ENCODE results near the gene CMSS1. TPM values are rescaled to one million over a fixed set of nuclear protein-coding genes. Genes with fewer than 3 reads are reported as not detected.

The CMSS1 gene
- polyA plus RNA-seq, 1 donor from 2014 or later = 31.8 TPM

DNA sequence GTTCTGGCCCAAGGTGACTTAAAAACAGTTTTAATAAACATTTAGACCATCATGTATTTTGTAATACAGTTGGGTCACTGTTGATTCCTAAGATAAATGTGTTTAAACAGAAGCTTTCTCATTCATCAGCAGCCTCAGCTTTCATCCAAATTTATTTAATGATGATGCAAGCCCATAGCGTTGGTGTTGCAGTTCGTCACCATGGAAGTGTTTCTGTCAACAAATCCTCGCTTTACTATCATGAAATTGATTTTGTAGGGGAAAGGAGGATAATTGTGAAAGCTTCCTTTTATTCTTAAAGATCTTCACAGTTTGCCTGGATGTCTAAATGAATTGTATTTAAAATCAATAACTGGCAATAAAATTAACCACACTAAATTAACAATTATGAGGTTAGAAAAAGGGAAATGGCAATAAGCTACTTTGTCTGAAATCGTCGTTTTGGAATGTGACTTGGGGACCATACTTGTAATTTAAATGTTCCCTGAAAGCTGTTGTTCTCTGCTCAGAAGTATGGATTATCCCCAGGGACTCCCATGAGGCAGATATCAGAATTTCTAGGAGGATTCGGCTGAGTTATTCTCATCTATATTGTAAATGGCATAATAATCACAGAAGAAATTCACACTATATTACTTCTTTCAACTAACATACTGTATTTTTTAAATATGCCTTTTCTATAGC is 29.0 kb downstream of the CMSS1 start:
- Histone ChIP-seq H3K27ac (ENCODE audit: low read length) (no peak overlapping the region), H3K4me2 (ENCODE audit: low read length) (no peak overlapping the region), H3F3A (ENCODE audit: insufficient read depth, low read length, poor library complexity, severe bottlenecking) (no peaks in the 10 kb centered on the region), H3K79me2 (replicated peaks; ENCODE audit: insufficient read depth, low read length) (no peaks in the 10 kb centered on the region), H3K9me2 (ENCODE audit: insufficient read depth, low read length) (no peaks in the 10 kb centered on the region), H3K9ac (ENCODE audit: low read length) (no peak overlapping the region), H4K20me1 (ENCODE audit: insufficient read depth) (no peaks in the 10 kb centered on the region), H3K9me3 (ENCODE audit: low read length) (no peaks in the 10 kb centered on the region), H2AFZ (ENCODE audit: low read depth, low read length) (no peak overlapping the region), H3K36me3 (ENCODE audit: insufficient read depth, low read length) (no peaks in the 10 kb centered on the region), H3K4me3 (ENCODE audit: low read length) (no peak overlapping the region), H3K27me3 (ENCODE audit: insufficient read depth, low read depth, low read length) (no peaks in the 10 kb centered on the region)
- TF ChIP-seq RAD21 (conservative IDR thresholded peaks at IDR 0.05) (no peak), EZH2 (IDR thresholded peaks at IDR 0.05; ENCODE audit: borderline replicate concordance, insufficient read depth, low read length, poor library complexity, severe bottlenecking) (no peak), EP300 (conservative IDR thresholded peaks at IDR 0.05; ENCODE audit: poor library complexity, severe bottlenecking) (no peak), MXI1 (conservative IDR thresholded peaks at IDR 0.05; ENCODE audit: poor library complexity, severe bottlenecking) (no peak), POLR2AphosphoS5 (IDR thresholded peaks at IDR 0.05) (no peak), TAF1 (IDR thresholded peaks at IDR 0.05; ENCODE audit: low read depth) (no peak), SMC3 (conservative IDR thresholded peaks at IDR 0.05; ENCODE audit: poor library complexity) (no peak)
- TF ChIP-seq, protein P1, sequence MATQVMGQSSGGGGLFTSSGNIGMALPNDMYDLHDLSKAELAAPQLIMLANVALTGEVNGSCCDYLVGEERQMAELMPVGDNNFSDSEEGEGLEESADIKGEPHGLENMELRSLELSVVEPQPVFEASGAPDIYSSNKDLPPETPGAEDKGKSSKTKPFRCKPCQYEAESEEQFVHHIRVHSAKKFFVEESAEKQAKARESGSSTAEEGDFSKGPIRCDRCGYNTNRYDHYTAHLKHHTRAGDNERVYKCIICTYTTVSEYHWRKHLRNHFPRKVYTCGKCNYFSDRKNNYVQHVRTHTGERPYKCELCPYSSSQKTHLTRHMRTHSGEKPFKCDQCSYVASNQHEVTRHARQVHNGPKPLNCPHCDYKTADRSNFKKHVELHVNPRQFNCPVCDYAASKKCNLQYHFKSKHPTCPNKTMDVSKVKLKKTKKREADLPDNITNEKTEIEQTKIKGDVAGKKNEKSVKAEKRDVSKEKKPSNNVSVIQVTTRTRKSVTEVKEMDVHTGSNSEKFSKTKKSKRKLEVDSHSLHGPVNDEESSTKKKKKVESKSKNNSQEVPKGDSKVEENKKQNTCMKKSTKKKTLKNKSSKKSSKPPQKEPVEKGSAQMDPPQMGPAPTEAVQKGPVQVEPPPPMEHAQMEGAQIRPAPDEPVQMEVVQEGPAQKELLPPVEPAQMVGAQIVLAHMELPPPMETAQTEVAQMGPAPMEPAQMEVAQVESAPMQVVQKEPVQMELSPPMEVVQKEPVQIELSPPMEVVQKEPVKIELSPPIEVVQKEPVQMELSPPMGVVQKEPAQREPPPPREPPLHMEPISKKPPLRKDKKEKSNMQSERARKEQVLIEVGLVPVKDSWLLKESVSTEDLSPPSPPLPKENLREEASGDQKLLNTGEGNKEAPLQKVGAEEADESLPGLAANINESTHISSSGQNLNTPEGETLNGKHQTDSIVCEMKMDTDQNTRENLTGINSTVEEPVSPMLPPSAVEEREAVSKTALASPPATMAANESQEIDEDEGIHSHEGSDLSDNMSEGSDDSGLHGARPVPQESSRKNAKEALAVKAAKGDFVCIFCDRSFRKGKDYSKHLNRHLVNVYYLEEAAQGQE (IDR thresholded peaks at IDR 0.05; ENCODE audit: borderline replicate concordance) = no peak
- TF ChIP-seq, protein P2, sequence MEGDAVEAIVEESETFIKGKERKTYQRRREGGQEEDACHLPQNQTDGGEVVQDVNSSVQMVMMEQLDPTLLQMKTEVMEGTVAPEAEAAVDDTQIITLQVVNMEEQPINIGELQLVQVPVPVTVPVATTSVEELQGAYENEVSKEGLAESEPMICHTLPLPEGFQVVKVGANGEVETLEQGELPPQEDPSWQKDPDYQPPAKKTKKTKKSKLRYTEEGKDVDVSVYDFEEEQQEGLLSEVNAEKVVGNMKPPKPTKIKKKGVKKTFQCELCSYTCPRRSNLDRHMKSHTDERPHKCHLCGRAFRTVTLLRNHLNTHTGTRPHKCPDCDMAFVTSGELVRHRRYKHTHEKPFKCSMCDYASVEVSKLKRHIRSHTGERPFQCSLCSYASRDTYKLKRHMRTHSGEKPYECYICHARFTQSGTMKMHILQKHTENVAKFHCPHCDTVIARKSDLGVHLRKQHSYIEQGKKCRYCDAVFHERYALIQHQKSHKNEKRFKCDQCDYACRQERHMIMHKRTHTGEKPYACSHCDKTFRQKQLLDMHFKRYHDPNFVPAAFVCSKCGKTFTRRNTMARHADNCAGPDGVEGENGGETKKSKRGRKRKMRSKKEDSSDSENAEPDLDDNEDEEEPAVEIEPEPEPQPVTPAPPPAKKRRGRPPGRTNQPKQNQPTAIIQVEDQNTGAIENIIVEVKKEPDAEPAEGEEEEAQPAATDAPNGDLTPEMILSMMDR (IDR thresholded peaks at IDR 0.05; ENCODE audit: poor library complexity, severe bottlenecking) = no peak

GRCh38 chr3:99848433-99848832 is 30.8 kb downstream of the CMSS1 start:
- Histone ChIP-seq H3K9ac (ENCODE audit: low read length) (no peak overlapping the region), H3K4me2 (ENCODE audit: low read length) (no peak overlapping the region), H3K27ac (ENCODE audit: low read length) (no peak overlapping the region), H3K9me2 (ENCODE audit: insufficient read depth, low read length) (no peaks in the 10 kb centered on the region), H3F3A (ENCODE audit: insufficient read depth, low read length, poor library complexity, severe bottlenecking) (no peaks in the 10 kb centered on the region), H2AFZ (ENCODE audit: low read depth, low read length) (no peak overlapping the region), H3K27me3 (ENCODE audit: insufficient read depth, low read depth, low read length) (no peaks in the 10 kb centered on the region), H3K9me3 (ENCODE audit: low read length) (no peaks in the 10 kb centered on the region), H3K79me2 (replicated peaks; ENCODE audit: insufficient read depth, low read length) (no peaks in the 10 kb centered on the region), H3K36me3 (ENCODE audit: insufficient read depth, low read length) (no peaks in the 10 kb centered on the region), H4K20me1 (ENCODE audit: insufficient read depth) (no peaks in the 10 kb centered on the region), H3K4me3 (ENCODE audit: low read length) (no peak overlapping the region)
- TF ChIP-seq TAF1 (IDR thresholded peaks at IDR 0.05; ENCODE audit: low read depth) (no peak), SMC3 (conservative IDR thresholded peaks at IDR 0.05; ENCODE audit: poor library complexity) (no peak), EP300 (conservative IDR thresholded peaks at IDR 0.05; ENCODE audit: poor library complexity, severe bottlenecking) (no peak), EZH2 (IDR thresholded peaks at IDR 0.05; ENCODE audit: borderline replicate concordance, insufficient read depth, low read length, poor library complexity, severe bottlenecking) (no peak), RAD21 (conservative IDR thresholded peaks at IDR 0.05) (no peak), POLR2AphosphoS5 (IDR thresholded peaks at IDR 0.05) (no peak), MXI1 (conservative IDR thresholded peaks at IDR 0.05; ENCODE audit: poor library complexity, severe bottlenecking) (no peak)
- TF ChIP-seq, protein P2 (IDR thresholded peaks at IDR 0.05; ENCODE audit: poor library complexity, severe bottlenecking) = no peak
- TF ChIP-seq, protein P1 (IDR thresholded peaks at IDR 0.05; ENCODE audit: borderline replicate concordance) = no peak
